ENCODE data around the gene RAPGEF5. TPM values are rescaled to one million over a fixed set of nuclear protein-coding genes. Genes with fewer than 3 reads are reported as not detected.

The RAPGEF5 gene, protein sequence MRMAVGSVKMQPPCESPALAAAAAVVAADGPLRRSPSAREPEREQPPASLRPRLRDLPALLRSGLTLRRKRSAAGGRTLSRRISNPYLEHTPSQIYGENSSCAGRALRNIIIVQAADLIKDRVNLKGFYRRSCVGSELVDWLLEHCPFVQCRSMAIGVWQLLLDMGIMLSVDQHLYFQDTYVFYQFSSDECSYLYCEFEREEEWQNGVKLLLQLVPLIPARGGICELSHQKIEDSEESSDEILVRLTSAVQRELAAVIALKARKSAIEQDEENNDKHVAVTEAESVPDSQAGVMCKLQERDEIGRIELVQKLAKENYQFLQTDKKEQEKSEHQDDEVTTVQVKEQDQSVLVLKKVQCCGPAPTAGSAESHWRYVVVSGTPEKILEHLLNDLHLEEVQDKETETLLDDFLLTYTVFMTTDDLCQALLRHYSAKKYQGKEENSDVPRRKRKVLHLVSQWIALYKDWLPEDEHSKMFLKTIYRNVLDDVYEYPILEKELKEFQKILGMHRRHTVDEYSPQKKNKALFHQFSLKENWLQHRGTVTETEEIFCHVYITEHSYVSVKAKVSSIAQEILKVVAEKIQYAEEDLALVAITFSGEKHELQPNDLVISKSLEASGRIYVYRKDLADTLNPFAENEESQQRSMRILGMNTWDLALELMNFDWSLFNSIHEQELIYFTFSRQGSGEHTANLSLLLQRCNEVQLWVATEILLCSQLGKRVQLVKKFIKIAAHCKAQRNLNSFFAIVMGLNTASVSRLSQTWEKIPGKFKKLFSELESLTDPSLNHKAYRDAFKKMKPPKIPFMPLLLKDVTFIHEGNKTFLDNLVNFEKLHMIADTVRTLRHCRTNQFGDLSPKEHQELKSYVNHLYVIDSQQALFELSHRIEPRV
- 10 to 100 TPM; 21.2 to 27.0 (median 24.1) TPM for total RNA-seq

DNA sequence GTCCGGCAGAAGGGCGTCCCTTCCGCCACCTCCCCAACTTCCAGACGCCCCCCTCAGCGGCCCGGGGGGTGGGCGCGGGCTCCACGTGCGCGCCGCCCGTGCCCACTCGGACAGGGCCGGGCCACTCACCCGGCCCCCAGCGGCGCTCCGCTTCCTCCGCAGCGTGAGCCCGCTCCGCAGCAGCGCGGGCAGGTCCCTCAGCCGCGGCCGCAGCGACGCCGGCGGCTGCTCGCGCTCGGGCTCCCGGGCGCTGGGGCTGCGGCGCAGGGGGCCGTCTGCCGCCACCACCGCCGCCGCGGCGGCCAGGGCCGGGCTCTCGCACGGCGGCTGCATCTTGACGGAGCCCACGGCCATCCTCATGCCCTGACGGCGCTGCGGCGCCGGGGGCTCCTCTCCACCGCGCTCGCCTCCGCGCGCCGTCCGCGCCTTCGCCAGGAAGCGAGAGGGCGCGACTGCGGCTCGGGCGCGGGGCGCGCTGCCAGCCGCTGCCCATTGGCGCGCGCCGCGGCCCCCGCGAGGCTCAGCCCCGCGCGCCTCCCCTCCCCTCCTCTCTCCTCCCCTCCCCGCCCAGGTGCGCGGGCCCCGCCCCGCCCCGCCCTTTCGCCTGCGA, at the start of gene RAPGEF5:
Gene RAPGEF5 (minus strand): TSS at position 454 of the 610 bp plus-strand sequence. CDS start 94 bp downstream, at position 360.
- DNase-seq (ENCODE audit: extremely low spot score): no peak
- Histone ChIP-seq H3K27ac (replicated peaks in 1 of 4) (no peak within 1 kb of the TSS), H3K27me3 (peaks cover 0 to 41% (median 5%) of the 10 kb centered on the region in 4 donors), H3K9me3 (peaks cover 0 to 13% (median 6%) of the 10 kb centered on the region in 4 donors), H3K4me1 (peaks cover 4 to 20% (median 15%) of the 10 kb centered on the region in 4 donors), H3K4me3 (peak within 1 kb of the TSS; percentile 46 to 60 (median 48)), H3K36me3 (no peaks in the 10 kb centered on the region)
- 5% methylated on average over 4 of the region's 95 CpGs for WGBS
- TF ChIP-seq POLR2A (IDR thresholded peaks at IDR 0.05; ENCODE audit: low read depth) (no peak), EP300 (IDR thresholded peaks at IDR 0.05) (no peak), POLR2AphosphoS5 (IDR thresholded peaks at IDR 0.05) (no peak)
- TF ChIP-seq, protein P1, sequence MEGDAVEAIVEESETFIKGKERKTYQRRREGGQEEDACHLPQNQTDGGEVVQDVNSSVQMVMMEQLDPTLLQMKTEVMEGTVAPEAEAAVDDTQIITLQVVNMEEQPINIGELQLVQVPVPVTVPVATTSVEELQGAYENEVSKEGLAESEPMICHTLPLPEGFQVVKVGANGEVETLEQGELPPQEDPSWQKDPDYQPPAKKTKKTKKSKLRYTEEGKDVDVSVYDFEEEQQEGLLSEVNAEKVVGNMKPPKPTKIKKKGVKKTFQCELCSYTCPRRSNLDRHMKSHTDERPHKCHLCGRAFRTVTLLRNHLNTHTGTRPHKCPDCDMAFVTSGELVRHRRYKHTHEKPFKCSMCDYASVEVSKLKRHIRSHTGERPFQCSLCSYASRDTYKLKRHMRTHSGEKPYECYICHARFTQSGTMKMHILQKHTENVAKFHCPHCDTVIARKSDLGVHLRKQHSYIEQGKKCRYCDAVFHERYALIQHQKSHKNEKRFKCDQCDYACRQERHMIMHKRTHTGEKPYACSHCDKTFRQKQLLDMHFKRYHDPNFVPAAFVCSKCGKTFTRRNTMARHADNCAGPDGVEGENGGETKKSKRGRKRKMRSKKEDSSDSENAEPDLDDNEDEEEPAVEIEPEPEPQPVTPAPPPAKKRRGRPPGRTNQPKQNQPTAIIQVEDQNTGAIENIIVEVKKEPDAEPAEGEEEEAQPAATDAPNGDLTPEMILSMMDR (IDR thresholded peaks at IDR 0.05): no peak
- intact Hi-C loops (cut with DNase I): no loop called here

DNA sequence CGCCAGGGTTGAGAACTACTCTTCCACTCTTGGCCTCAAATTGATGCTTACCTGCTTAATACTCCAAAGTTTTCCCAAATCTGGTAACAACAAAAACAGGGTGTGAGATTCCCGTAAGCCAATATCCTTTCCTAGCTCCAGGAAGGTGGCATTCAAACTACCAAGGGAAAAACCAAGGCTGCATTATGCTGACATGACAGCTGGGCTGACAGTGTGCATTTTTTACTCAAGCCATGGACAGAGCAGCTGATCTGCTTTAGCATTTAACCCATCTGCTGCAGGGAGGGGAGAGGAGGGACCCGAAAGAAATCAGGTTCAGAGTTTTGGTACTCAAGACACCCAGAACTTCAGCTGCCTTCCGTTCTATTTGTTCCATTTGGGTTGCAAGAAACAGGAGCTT, 49.8 kb upstream of the RAPGEF5 start:
- H3K9me3 ChIP-seq: no peaks in the 10 kb centered on the region
- no peaks in the 10 kb centered on the region for H3K27me3 ChIP-seq
- H3K27ac ChIP-seq (replicated peaks in 1 of 4): no peak overlapping the region
- TF ChIP-seq EP300 (IDR thresholded peaks at IDR 0.05): no peak
- TF ChIP-seq POLR2A (IDR thresholded peaks at IDR 0.05; ENCODE audit: low read depth): no peak
- no peak for TF ChIP-seq POLR2AphosphoS5 (IDR thresholded peaks at IDR 0.05)
- TF ChIP-seq, protein P1 (IDR thresholded peaks at IDR 0.05): no peak
- no peak for DNase-seq (ENCODE audit: extremely low spot score)
- no peaks in the 10 kb centered on the region for H3K4me1 ChIP-seq
- 93% methylated on average over 4 of the region's 4 CpGs for WGBS
- intact Hi-C loops (cut with DNase I): no loop called here
- no peak overlapping the region for H3K4me3 ChIP-seq
- no peaks in the 10 kb centered on the region for H3K36me3 ChIP-seq

DNA sequence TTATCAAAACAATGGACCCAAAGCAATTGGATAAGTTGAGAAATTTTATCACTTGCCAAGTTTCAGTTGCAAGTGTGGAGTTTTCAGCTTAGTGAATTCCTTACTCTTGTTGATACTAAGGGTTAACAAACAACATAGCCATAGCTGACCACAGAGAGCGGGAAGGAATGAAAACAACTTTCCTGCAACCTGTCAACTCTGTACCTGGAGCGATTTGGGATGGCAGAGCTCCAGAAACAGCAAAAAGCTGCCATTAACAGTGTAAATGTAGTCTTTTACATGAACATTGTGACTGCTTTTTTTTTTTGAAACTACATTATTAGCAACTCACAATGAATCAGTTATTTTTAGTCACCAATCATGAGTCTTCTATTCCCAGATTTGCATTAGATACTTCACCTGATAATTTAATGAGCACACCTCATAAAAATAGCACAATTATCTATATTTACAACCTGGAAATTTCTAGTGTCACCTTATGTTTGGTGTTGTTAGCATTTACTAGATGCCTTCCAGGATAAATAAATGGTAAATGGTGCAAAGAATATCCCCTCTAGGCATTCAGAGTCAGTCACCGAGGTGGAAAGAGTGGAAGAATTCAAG, 47.6 kb upstream of the RAPGEF5 start:
- Histone ChIP-seq H3K4me3 (no peak overlapping the region), H3K27me3 (no peaks in the 10 kb centered on the region), H3K27ac (replicated peaks in 1 of 4) (no peak overlapping the region), H3K36me3 (no peaks in the 10 kb centered on the region), H3K9me3 (no peaks in the 10 kb centered on the region), H3K4me1 (no peaks in the 10 kb centered on the region)
- WGBS: 78% methylated on average over 3 of the region's 3 CpGs
- TF ChIP-seq, protein P1 (IDR thresholded peaks at IDR 0.05): no peak
- TF ChIP-seq POLR2A (IDR thresholded peaks at IDR 0.05; ENCODE audit: low read depth): no peak
- TF ChIP-seq EP300 (IDR thresholded peaks at IDR 0.05): no peak
- no peak for TF ChIP-seq POLR2AphosphoS5 (IDR thresholded peaks at IDR 0.05)
- no peak for DNase-seq (ENCODE audit: extremely low spot score)
- intact Hi-C loops (cut with DNase I): no loop called here

DNA sequence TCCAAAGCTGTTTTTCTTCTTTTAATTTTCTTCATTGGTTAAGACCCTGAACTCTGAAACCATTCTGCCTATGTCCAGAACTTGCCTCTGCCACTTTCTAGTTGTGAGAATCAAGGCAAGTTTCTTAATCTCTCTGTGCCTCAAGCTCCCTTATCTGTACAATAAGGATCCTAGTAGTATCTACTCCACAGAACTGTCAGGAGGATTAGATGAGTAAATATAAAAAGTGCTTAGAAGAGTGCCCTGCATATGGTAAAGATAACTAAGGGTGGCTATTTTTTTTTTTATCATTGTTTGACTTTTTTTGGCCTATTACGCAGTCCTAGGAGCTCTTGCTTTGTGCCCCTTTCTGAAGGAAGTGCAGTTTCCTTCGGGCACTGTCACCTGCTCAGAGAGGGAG, 46.4 kb upstream of the RAPGEF5 start:
- Histone ChIP-seq H3K36me3 (no peaks in the 10 kb centered on the region), H3K4me1 (no peaks in the 10 kb centered on the region), H3K4me3 (no peak overlapping the region), H3K9me3 (no peaks in the 10 kb centered on the region), H3K27ac (replicated peaks in 1 of 4) (no peak overlapping the region), H3K27me3 (no peaks in the 10 kb centered on the region)
- DNase-seq (ENCODE audit: extremely low spot score): no peak
- intact Hi-C loops (cut with DNase I): no loop called here
- TF ChIP-seq, protein P1 (IDR thresholded peaks at IDR 0.05): no peak
- no peak for TF ChIP-seq POLR2AphosphoS5 (IDR thresholded peaks at IDR 0.05)
- TF ChIP-seq POLR2A (IDR thresholded peaks at IDR 0.05; ENCODE audit: low read depth): no peak
- TF ChIP-seq EP300 (IDR thresholded peaks at IDR 0.05): no peak
- WGBS: 100% methylated on average over 2 of the region's 2 CpGs

Measured in esophagus muscularis mucosa (tissue), 4 donors.